Ishikawa (cell line): ENCODE measurements around the gene SNAP23.

Experiments used
- CREB1 ChIP-seq: IDR thresholded peaks from 2 replicates; pipeline ENCODE4 v1.6.1; 2012; ENCODE audit warnings: low read depth
- FOXM1 ChIP-seq: IDR thresholded peaks from 2 replicates; pipeline ENCODE4 v1.6.1; 2012; ENCODE audit warnings: low read depth, borderline replicate concordance
- TCF12 ChIP-seq: IDR thresholded peaks from 2 replicates; pipeline ENCODE4 v1.6.1; 2012; ENCODE audit warnings: low read depth

DNA sequence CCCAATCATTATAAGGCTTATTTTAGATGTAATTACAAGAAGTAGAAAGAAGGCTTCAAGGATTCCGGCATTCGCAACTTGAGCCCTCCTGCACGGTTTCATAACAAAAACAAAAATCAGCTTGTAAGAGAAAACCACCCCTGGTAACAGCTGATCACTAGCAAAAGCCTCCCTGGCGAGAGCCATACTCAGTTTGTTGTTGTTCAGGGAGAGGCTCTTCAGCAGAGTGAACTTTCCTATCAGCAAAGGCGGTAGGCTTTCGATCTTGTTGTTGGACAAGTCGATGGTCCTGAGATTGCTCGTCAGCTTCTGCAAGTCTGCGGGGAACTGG lies 52.4 kb downstream of the SNAP23 start:
- TF ChIP-seq TCF12 = no peak
- no peak for TF ChIP-seq CREB1
- no peak for TF ChIP-seq FOXM1
